Airway epithelial cell (primary cell): ENCODE measurements around the gene OR5I1. TPM values are rescaled to one million over a fixed set of nuclear protein-coding genes. Genes with fewer than 3 reads are reported as not detected.

Source experiments
- total RNA-seq: library from RNA; depleted of rRNA; stranded (reverse); fragments of >200 nt; gene quantifications from 2 replicates; pipeline ENCODE4 v1.2.3, GENCODE V29; 2015

Gene OR5I1
- total RNA-seq, result not detected in 2 replicates

DNA sequence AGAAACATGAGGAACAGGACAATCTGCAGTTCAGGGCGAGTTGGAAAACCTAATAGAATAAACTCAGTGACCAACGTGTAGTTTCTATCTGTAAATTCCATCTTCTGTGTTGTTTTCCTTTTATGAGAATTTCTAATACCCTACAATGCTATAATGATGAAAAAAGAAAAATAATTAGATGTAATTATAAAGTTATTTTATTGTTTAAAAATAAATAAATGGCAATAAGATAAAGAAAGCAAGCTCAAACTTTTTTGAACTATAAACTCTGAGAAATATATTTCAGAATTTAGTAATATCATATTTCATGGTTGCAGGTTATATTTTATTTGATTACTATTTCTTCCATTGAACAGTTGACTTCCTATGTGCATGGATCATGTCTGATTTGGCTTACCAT lies at the start of gene OR5I1:
Gene OR5I1 (minus strand): TSS at position 101 of the 400 bp plus-strand sequence. CDS start 0 bp downstream, at position 101.

DNA sequence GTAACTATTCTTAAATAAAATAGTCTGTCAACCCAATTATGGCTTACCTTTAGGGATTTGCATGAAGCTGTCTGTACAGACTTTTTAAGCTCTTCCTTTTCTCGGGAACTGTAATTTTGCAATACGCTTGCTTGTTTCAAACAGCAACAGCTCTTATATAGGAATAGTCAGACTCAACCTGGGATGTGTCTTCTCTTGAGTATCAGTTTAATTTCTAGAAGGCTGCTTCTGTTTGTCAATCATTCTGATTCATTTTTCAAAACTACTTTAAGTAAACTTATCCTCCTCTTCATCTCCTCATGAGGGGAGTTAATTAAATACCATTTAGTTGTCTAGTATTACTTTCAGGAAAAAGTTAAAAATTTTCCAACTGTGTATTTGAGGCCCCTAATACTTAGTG lies 33.6 kb upstream of the OR5I1 start, which contains the start of gene OR10AG1:
Gene OR10AG1 (minus strand): TSS at position 101 of the 400 bp plus-strand sequence. CDS start 38 bp downstream, at position 63.

DNA sequence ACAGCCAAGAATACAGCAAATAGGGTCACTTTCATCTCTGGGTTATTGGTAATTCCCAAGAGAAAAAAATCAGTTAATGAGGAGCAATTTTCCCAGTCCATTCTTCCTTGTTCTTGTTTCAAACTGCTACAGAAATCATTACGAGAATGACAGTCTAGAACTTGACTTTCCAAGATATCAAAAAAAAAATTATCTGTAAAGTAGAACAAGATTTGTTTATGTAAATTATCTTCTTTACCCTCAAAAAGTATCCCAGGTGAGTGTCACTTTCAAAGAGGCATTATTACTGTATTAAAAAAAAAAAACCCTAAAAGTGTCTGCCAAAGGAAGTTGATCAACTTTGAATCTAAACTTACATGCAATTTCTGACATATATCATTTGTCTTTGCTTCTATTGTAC lies 21.7 kb downstream of the OR5I1 start, which contains the start of gene OR5W2:
Gene OR5W2 (minus strand): TSS at position 101 of the 400 bp plus-strand sequence. CDS start 0 bp downstream, at position 101.

Other genes starting within 250 kb of the OR5I1 start
- not detected in 2 replicates for gene OR5D13, start 163.0 kb downstream of the OR5I1 start, total RNA-seq
- gene OR5D14, start 140.8 kb downstream of the OR5I1 start, total RNA-seq, result not detected in 2 replicates
- not detected in 2 replicates for gene OR5L1, start 125.0 kb downstream of the OR5I1 start, total RNA-seq
- not detected in 2 replicates for gene OR5D18, start 116.8 kb downstream of the OR5I1 start, total RNA-seq
- not detected in 2 replicates for gene OR5L2, start 109.2 kb downstream of the OR5I1 start, total RNA-seq
- gene OR5D16, start 97.6 kb downstream of the OR5I1 start, total RNA-seq, result not detected in 2 replicates
- not detected in 2 replicates for gene TRIM51, start 53.1 kb downstream of the OR5I1 start, total RNA-seq
- not detected in 2 replicates for gene OR5W2, start 21.8 kb downstream of the OR5I1 start, total RNA-seq
- not detected in 2 replicates for gene OR10AG1, start 33.5 kb upstream of the OR5I1 start, total RNA-seq
- gene OR5F1, start 58.2 kb upstream of the OR5I1 start, total RNA-seq, result not detected in 2 replicates
- gene OR5AS1, start 91.3 kb upstream of the OR5I1 start, total RNA-seq, result not detected in 2 replicates
- not detected in 2 replicates for gene OR8I2, start 156.9 kb upstream of the OR5I1 start, total RNA-seq
- gene OR8H2, start 167.3 kb upstream of the OR5I1 start, total RNA-seq, result not detected in 2 replicates
- not detected in 2 replicates for gene OR8H3, start 186.0 kb upstream of the OR5I1 start, total RNA-seq
- gene OR8J3, start 203.8 kb upstream of the OR5I1 start, total RNA-seq, result not detected in 2 replicates
- not detected in 2 replicates for gene OR8K5, start 223.9 kb upstream of the OR5I1 start, total RNA-seq
- not detected in 2 replicates for gene OR5J2, start 240.2 kb upstream of the OR5I1 start, total RNA-seq